ENCODE results near the gene PPP1R36. TPM values are rescaled to one million over a fixed set of nuclear protein-coding genes. Genes with fewer than 3 reads are reported as not detected.

The PPP1R36 gene
- total RNA-seq, 2 experiments from 2014 or later = 0.50 TPM; not detected in 1

DNA sequence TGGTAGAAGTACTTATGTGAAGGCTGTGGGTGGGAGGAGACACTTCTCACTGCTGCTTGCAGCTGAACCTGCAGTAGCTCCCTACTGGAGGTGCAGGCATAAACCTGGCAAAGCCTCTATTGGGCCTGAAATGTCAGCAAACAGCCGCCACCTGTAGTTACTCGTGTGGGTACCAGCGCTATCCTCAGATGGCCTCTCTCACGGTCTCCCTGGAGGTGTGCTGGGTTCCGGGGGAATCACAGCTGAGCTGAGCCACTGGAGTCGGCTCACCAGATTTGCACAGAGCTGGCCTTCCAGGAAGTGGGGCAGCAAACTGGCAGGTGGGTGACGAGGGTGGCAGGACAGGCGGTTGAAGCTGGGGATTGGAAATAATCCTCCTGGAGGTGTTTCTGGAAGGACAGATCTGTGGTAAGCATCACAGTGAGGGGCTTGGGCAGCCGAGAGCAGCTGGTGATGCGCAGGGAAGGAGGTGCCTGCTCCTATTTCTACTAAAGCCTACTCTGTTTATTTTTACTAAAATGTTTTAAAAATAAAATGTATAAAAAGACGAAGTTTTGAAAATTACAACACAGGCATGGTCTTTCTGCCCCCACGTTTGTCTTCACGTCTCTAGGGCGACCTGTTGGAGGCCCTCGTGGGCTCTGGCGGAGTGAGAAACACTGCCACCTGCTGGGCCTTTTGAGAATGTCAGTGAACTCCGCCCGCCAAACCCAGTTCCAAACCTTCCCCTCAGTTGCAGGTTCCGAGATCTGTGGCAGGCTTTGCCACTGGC, 86.6 kb downstream of the PPP1R36 start:
- ChIA-PET POLR2A (no interaction called here), CTCF (interaction anchor here (0.6 to 2.7 kb wide), 16 partner anchors 9 to 297 kb away, joined by 3 to 14 read pairs (median 4); partner anchors contain the start of gene HSPA2)
- peaks cover 4% of the 10 kb centered on the region for H3K4me1 Mint-ChIP-seq
- no peaks in the 10 kb centered on the region for H3K36me3 Mint-ChIP-seq (ENCODE audit: low read depth)
- peak; percentile 69 for DNase-seq
- peaks cover 17% of the 10 kb centered on the region for H3K27me3 Mint-ChIP-seq
- no peaks in the 10 kb centered on the region for H3K9me3 Mint-ChIP-seq
- H3K27ac Mint-ChIP-seq = no peak overlapping the region
- H3K4me3 Mint-ChIP-seq = no peak overlapping the region

DNA sequence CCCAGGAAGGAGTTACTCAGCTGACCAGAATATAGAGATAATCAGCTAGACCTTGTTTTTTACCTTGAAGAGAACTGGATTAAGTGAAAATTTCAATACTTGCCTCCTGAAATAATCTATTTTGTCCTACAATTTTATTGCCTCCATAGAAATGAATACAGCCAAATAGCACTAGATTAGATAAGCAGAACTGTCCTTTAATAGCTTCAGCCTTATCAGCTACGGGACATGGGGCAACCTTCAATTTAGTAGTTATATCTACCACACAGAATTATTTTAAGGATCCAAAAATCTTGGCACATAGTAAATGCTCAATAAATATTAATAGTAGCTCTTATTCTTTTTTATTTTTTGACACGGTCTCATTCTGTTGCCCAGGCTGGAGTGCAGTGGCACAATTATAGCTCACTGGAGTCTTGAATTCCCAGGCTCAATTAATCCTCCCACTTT, 87.2 kb downstream of the PPP1R36 start:
- POLR2A ChIA-PET = no interaction called here

DNA sequence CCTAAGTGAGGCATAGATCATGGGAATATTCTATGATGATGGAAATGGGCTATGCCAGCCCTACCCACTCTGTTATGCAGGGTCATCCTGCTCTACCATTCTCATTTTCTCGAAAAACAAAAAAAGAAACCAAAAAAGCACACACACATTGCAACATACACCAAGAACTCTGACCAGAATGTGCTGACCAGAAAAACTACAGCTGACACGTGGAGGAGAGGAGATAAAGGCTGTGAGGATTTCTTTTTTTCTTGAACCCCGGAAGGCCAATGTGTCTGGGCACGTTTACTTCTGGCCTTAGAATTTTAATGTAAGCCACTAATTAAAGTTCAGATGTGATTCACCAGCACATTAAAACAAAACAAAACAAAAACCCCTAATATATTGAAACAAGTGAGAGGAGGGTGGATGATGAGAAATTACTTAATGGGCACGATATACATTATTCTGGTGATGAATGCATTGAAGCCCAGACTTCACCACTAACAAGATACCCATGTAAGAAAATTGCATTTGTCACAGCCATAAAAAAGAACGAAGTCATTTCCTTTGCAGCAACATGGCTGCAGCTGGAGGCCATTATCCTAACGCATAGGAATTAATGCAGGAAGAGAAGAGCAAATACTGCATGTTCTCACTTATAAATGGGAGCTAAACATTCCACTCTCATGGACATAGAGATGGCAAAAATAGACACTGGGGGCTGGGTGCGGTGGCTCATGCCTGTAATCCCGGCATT, 88.1 kb downstream of the PPP1R36 start:
- POLR2A ChIA-PET = no interaction called here
- CTCF ChIA-PET = interaction anchor here (0.5 to 2.7 kb wide), 6 partner anchors 19 to 117 kb away, joined by 3 to 14 read pairs (median 3); no protein-coding TSS in a partner anchor
- no peak overlapping the region for H3K27ac Mint-ChIP-seq
- no peaks in the 10 kb centered on the region for H3K36me3 Mint-ChIP-seq (ENCODE audit: low read depth)
- no peak for DNase-seq
- peaks cover 21% of the 10 kb centered on the region for H3K27me3 Mint-ChIP-seq
- H3K9me3 Mint-ChIP-seq = no peaks in the 10 kb centered on the region
- H3K4me3 Mint-ChIP-seq = no peak overlapping the region
- peaks cover 4% of the 10 kb centered on the region for H3K4me1 Mint-ChIP-seq

More for the DNA sequence above, 87.2 kb downstream of the PPP1R36 start:
- DNase-seq = no peak
- Mint-ChIP-seq H3K27me3 (peaks cover 20% of the 10 kb centered on the region), H3K27ac (no peak overlapping the region), H3K9me3 (no peaks in the 10 kb centered on the region), H3K4me3 (no peak overlapping the region), H3K36me3 (ENCODE audit: low read depth) (no peaks in the 10 kb centered on the region), H3K4me1 (peaks cover 4% of the 10 kb centered on the region)
- CTCF ChIA-PET = interaction anchor here (0.7 to 2.7 kb wide), 13 partner anchors 9 to 298 kb away, joined by 3 to 14 read pairs (median 4); partner anchors contain the start of gene HSPA2

DNA sequence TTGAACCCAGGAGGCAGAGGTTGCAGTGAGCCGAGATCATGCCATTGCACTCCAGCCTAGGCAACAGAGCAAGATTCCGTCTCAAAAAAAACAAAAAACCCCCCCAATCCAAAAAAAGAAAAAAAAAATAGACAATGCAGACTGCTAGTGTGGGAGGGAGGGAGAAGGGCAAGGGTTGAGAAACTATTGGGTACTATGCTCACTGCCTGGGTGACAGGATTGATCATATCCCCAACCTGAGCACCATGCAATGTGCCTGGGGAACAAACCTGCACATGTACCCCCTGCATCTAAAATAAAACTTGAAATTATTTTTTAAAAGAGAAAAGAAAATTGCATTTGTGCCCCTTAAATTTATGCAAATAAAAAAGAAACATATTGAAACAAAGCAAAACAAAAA, 88.9 kb downstream of the PPP1R36 start:
- no peak overlapping the region for H3K27ac Mint-ChIP-seq
- H3K9me3 Mint-ChIP-seq = no peaks in the 10 kb centered on the region
- peaks cover 4% of the 10 kb centered on the region for H3K4me1 Mint-ChIP-seq
- CTCF ChIA-PET = interaction anchor here (0.5 kb wide), 1 partner anchor 72 kb away, joined by 3 read pairs; no protein-coding TSS in a partner anchor
- peaks cover 26% of the 10 kb centered on the region for H3K27me3 Mint-ChIP-seq
- POLR2A ChIA-PET = no interaction called here
- DNase-seq = no peak
- no peak overlapping the region for H3K4me3 Mint-ChIP-seq
- no peaks in the 10 kb centered on the region for H3K36me3 Mint-ChIP-seq (ENCODE audit: low read depth)

Other genes starting within 250 kb of the PPP1R36 start
- gene MTHFD1, start 161.6 kb upstream of the PPP1R36 start, total RNA-seq = 100 to 1,000 TPM; 165 to 166 TPM
- under 1 TPM; 0.89 to 0.99 TPM for gene AKAP5, start 84.5 kb upstream of the PPP1R36 start, total RNA-seq
- 10 to 100 TPM; 29.2 to 31.2 TPM for gene ZBTB25, start 46.1 kb upstream of the PPP1R36 start, total RNA-seq
- 10 to 100 TPM; 66.7 to 71.1 TPM for gene ZBTB1, start 45.2 kb upstream of the PPP1R36 start, total RNA-seq
- gene HSPA2, start 9.2 kb upstream of the PPP1R36 start, total RNA-seq = 1 to 10 TPM; 2.2 to 2.4 TPM
- 10 to 100 TPM; 36.0 to 39.5 TPM for gene PLEKHG3, start 154.5 kb downstream of the PPP1R36 start, total RNA-seq

All from activated CD4-positive, alpha-beta T cell treated with anti-CD3 and anti-CD28 coated beads, Interleukin-2, amount 10 ng/mL, durations not matched to agents 7 days and 5 days (primary cell).